Fibroblast of peridontal ligament (primary cell): ENCODE results near the gene RIMKLA.

Experiments
- DNase-seq: peaks from one replicate; pipeline ENCODE4 v3.0.0-alpha.2; 2010; ENCODE audit errors: extremely low read depth

The RIMKLA gene

GRCh38 chr1:42427240-42427639, 46.6 kb downstream of the RIMKLA start:
- DNase-seq: no peak

- DNase-seq: no peak
Measured at GRCh38 chr1:42429603-42430002, 49.0 kb downstream of the RIMKLA start.

- peak; percentile 10 for DNase-seq
Measured at GRCh38 chr1:42430286-42431135, 49.9 kb downstream of the RIMKLA start.

GRCh38 chr1:42431514-42431913, 50.9 kb downstream of the RIMKLA start:
- DNase-seq: no peak

GRCh38 chr1:42432714-42433113, 52.1 kb downstream of the RIMKLA start:
- no peak for DNase-seq

GRCh38 chr1:42433369-42433768, 52.8 kb downstream of the RIMKLA start:
- no peak for DNase-seq

- DNase-seq: no peak
Measured at GRCh38 chr1:42434340-42434739, 53.7 kb downstream of the RIMKLA start.

- peak; percentile 70 for DNase-seq
Measured at GRCh38 chr1:42439940-42440339, 59.3 kb downstream of the RIMKLA start.

- no peak for DNase-seq
Measured at GRCh38 chr1:42442662-42443061, 62.1 kb downstream of the RIMKLA start.

GRCh38 chr1:42449256-42449655, 68.7 kb downstream of the RIMKLA start:
- no peak for DNase-seq

- DNase-seq: no peak
Measured at GRCh38 chr1:42450061-42450460, 69.5 kb downstream of the RIMKLA start.

- no peak for DNase-seq
Measured at GRCh38 chr1:42453386-42453785, 72.8 kb downstream of the RIMKLA start.

GRCh38 chr1:42454403-42454802, 73.8 kb downstream of the RIMKLA start:
- DNase-seq: no peak

GRCh38 chr1:42456010-42456753, 75.6 kb downstream of the RIMKLA start, which contains the start of the genes PPCS and ZMYND12:
PPCS (plus strand) TSS chr1:42456543; CDS start chr1:42456566, 23 bp downstream.
ZMYND12 (minus strand) TSS chr1:42456022; CDS start chr1:42455997, 25 bp downstream.
- DNase-seq: peak; percentile 90

GRCh38 chr1:42456754-42457089, 76.1 kb downstream of the RIMKLA start:
- DNase-seq: peak; percentile 55

- DNase-seq: no peak
Measured at GRCh38 chr1:42461196-42461595, 80.6 kb downstream of the RIMKLA start.

- DNase-seq: peak; percentile 99
Measured at GRCh38 chr1:42462828-42463763, 82.5 kb downstream of the RIMKLA start, which contains the start of gene CCDC30. CCDC30 (plus strand) TSS chr1:42463286; CDS start chr1:42480552, 17,266 bp downstream.

GRCh38 chr1:42463921-42464320, 83.3 kb downstream of the RIMKLA start:
- no peak for DNase-seq

GRCh38 chr1:42466030-42466429, 85.4 kb downstream of the RIMKLA start:
- no peak for DNase-seq

- no peak for DNase-seq
Measured at GRCh38 chr1:42469727-42470126, 89.1 kb downstream of the RIMKLA start.
